Stimulated activated CD4-positive, alpha-beta T cell treated with anti-CD3 and anti-CD28 coated beads, Interleukin-4, amount 100 ng/mL, for 1 hour (primary cell): ENCODE data around the gene LRG1.
"Not testable (repeated sequence)": the region's sequence is repeated elsewhere in the genome, so short reads cannot be mapped to it uniquely, and the experiment has no call there.

Experiments
- DNase-seq: peaks from one replicate; pipeline ENCODE4 v3.0.0-alpha.2; 2020

The LRG1 gene

GRCh38 chr19:4575267-4576015 is 35.6 kb upstream of the LRG1 start:
- DNase-seq = no peak

GRCh38 chr19:4573682-4574081 is 33.8 kb upstream of the LRG1 start:
- DNase-seq = no peak

DNA sequence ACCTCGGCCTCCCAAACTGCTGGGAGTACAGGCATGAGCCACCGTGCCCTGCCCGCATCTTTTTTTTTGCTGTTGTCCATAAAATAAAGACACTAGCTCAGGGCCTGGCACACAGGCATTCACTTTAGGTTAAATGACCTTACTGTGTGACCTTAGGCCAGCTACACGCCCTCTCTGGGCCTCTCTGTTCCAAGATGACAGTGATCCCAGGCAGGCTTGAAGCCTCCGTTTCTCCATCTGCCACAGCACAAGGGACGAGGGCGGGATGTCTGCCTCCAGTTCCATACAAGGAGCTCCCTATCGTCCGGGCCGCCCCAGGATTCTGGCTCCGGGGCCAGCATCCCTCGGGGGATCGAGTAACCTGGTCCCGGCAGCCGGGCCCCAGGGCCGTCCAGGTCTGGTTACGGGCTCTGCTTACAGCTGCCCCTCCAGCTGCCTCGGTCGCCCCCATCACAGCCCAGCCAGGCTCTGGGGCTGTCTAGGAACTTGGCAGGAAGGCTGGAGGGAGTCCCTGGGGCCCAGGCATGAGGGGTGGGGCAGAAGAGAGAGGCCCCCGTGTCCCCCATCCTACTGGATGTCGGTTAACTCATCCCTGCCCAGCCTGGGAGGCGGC is 31.6 kb upstream of the LRG1 start:
- no peak for DNase-seq

- DNase-seq = no peak
Observed at GRCh38 chr19:4570916-4571304, 31.1 kb upstream of the LRG1 start.

DNA sequence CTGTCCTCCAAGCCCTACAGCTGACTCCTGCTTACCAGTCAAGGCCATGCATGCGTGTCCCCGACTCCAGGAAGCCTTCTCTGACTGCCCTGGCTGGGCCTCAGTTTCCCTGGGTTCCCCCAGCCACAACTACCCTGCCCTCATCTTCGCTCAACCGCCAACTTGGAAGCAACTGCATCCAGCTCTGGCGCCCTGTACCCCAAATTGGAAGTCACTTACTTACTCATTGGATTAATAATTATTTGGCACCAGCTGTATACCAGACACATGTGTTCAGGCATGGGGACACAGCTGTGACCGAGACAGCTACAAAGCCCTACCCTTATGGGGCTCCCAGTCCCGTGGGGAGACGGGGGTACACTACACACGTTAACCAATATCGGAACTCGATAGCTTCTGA is 30.6 kb upstream of the LRG1 start:
- DNase-seq = no peak

DNA sequence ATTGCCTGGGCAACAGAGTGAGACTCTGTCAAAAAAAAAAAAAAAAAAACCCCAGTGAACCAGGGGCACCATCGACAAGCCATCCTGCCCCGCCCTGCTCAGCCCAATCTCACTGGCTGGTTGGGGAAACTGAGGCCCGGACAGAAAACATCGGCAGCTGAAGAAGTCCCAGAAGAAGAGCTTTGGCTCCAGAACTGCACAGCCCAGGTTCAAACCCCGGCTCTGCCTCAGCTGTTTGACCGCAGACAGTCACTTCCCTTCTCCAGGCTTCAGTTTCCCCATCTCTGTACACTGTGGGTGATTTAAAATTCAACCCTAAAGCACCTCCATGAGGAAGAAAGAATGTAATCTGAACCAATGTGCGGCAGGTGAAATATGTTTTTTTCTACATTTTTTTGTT is 29.1 kb upstream of the LRG1 start:
- no peak for DNase-seq

- DNase-seq = peak; percentile 63
Observed at GRCh38 chr19:4567584-4568071, 27.8 kb upstream of the LRG1 start.

DNA sequence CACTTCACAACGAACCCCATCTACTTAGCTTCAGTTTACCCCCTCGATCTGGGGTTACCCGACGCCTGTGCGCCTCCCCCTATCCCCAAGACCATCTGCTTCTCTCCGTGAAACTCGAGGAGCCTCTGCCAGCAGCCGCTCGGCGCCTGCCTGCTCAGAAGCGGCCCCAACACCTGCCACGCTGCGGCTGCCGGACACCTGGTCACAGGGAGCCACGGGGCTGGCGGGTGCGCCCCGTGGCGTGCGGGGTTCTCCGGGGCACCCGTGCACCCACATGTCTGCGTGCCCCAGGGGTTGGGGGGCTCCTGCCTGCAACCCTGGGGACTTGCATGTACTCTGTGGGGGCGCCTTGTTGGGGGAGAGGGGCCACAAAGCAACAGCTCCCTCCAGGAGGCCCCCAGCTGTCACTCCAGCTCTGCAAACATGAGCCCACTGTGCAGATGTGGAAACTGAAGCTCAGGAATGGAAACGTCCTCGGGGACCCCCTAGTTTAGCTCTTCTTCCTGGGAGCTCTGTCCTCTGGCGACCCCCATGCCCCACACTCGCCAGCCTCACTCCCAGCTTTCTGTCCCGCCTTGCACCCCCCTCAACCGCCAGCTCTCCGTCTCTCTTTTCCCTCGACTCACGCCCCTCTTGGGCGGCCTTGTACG is 26.7 kb upstream of the LRG1 start:
- DNase-seq = no peak

- DNase-seq = not testable (repeated sequence)
Observed at GRCh38 chr19:4563562-4563961, 23.7 kb upstream of the LRG1 start.

DNA sequence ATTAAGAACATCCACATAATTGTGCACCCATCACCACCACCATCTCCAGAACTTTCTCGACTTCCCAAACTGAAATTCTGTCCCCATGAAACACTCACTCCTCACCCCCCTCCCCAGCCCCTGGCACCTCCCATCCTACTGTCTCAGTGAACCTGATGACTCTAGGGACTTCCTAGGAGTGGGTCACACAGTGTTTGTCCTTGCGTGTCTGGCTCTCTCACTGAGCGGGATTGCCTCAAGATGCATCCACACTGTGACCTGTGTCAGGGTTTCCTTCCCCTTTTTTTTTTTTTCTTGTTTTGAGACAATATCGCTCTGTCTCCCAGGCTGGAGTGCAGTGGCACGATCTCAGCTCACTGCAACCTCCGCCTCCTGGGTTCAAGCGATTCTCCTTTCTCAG is 22.2 kb upstream of the LRG1 start:
- not testable (repeated sequence) for DNase-seq

DNA sequence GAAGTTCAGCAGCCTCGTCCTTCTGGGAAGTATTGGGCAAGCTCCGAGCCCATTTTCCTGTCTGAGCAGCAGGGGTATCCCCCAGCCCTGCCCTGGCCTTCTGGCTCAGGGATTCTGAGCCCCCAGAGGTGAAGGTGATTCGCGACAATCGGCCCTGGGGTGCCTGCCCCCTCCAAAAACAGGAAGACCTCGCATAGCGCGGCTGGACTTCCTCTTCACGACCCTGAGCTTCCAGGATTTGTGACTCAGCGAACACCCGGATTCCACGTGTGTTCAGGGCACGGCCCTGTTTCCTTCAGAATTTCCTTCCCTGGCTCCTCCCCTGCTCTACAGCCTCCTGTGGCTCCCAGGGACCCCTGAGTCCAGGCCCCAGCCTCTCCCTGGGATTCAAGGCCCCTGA is 19.7 kb upstream of the LRG1 start, which contains the start of gene SEMA6B:
Gene SEMA6B (minus strand): TSS at position 116 of the 400 bp plus-strand sequence. CDS start 1,227 bp downstream, outside the sequence.
- no peak for DNase-seq

GRCh38 chr19:4557971-4558941 is 18.4 kb upstream of the LRG1 start:
- peak; percentile 39 for DNase-seq

GRCh38 chr19:4557144-4557970 is 17.5 kb upstream of the LRG1 start:
- DNase-seq = peak; percentile 28

- DNase-seq = peak; percentile 31
Observed at GRCh38 chr19:4556597-4557127, 16.8 kb upstream of the LRG1 start.

DNA sequence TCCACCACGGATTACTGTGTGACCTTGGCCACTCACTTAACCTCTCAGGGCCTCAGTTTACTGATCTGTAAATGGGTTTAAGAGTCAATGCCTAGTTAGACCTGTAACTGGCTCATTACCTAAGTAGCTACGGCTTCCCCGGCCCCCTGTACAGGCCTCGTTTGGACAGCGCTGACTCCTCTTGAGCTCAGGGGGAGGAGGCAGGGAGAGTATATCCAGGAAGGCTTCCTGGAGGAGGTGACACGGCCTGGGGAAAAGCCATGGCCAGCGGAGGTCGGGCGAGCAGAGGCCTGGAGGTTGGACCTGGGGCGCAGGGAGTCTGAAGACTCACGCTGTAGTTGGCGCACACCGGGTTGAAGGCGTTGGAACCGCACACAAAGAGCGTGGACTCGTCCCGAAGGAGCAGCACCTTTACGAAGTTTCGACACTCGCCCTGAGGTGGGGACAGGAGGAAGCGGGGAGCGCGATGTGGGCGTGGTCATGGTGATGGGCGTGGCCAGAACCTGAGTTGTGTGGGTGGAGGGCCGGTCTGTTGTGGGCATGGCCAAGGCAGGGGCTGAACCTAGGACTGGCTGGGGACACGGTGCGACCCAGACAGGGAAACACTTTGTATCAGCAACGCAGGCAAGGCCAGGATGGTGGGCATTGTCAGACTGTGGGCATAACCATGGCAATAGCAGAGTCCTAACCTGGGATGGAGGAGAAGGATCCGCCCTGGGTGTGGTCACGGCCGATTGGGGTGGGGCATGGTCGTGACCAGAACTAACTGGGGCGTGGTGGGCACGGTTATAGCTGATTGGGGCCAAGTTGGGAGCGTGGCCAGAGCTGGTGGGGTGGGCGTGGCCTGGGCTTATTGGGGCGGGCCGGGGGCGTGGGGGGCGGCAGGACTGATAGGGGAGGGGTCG is 16.1 kb upstream of the LRG1 start:
- no peak for DNase-seq

GRCh38 chr19:4554717-4555116 is 14.9 kb upstream of the LRG1 start:
- no peak for DNase-seq

GRCh38 chr19:4553775-4554174 is 13.9 kb upstream of the LRG1 start:
- no peak for DNase-seq

DNA sequence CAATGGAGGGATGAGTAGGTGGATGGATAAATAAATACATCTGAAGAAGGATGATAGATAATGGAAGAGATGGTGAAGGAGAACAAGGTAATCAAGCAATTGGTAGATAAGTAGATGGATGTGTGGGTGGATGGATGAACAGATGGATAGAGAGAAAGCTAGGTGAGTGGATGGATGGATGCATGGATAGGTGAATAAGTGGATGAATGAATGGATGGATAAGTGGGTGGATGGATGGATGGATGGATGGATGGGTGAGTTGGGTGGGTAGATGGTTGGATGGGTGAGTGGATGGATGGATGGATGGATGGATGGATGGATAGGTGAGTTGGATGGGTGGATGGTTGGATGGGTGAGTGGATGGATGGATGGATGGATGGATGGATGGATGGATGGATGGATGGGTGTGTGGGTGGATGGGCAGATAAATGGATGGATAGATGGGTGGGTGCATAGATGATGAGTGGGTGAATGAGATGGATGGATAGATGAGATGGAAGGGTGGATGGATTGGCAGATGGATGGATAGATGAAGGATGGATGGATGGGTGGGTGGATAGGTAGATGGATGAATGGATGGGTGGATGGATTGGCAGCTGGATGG is 13.4 kb upstream of the LRG1 start:
- DNase-seq = no peak

DNA sequence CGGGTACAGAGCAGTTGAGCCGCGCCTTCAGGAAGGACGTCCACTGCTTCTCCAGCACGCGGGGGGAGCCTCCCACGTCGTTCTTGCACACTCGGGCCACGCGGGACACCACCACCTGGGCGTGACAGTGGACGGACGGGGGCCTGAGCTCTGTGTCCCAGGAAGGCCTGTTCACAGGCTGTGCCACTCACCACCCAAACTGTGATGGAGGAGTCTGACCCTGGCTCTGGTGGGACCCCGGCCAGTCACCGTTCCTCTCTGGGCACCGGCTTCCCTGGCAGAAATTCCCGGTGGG is 12.6 kb upstream of the LRG1 start:
- DNase-seq = no peak

DNA sequence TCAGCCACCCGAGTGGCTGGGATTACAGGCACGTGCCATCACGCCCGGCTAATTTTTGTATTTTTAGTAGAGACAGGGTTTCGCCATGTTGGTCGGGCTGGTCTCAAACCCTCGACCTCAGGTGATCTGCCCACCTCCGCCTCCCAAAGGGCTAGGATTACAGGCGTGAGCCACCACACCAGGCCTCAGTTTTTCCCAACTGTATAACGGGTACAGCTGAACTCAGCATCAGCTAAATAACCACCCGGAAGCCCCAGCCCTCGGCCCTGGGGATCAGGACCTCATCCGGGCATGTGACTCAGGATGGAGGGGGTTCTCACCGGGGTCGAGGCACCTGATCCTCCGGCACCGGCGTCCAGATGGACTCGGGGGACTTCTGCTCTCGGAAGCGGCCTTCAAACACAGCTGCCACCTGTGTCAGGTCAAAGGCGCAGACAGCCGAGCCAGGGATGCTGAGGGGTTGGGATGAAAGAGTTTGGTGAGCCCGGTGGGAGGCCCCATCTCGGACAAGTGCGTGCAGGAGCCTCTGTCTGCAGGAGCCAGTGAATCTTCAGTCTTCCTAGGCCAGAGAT is 10.7 kb upstream of the LRG1 start:
- DNase-seq = no peak
